Ishikawa (cell line): ENCODE results near the gene PDGFB.

Experiments used
- CEBPB ChIP-seq: IDR thresholded peaks from 2 replicates; pipeline ENCODE4 v1.6.1; 2012
- CREB1 ChIP-seq: IDR thresholded peaks from 2 replicates; pipeline ENCODE4 v1.6.1; 2012; ENCODE audit warnings: low read depth
- EGR1 ChIP-seq: IDR thresholded peaks from 2 replicates; pipeline ENCODE4 v1.6.1; 2012
- EP300 ChIP-seq: IDR thresholded peaks from 2 replicates; pipeline ENCODE4 v1.6.1; 2012; ENCODE audit warnings: borderline replicate concordance
- FOXM1 ChIP-seq: IDR thresholded peaks from 2 replicates; pipeline ENCODE4 v1.6.1; 2012; ENCODE audit warnings: low read depth, borderline replicate concordance
- NFIC ChIP-seq: IDR thresholded peaks from 2 replicates; pipeline ENCODE4 v1.6.1; 2012
- RAD21 ChIP-seq: IDR thresholded peaks from 2 replicates; pipeline ENCODE4 v1.6.1; 2012; ENCODE audit warnings: low read depth
- TAF1 ChIP-seq: IDR thresholded peaks from 2 replicates; pipeline ENCODE4 v1.6.1; 2012; ENCODE audit warnings: low read depth, mild to moderate bottlenecking
- TCF12 ChIP-seq: IDR thresholded peaks from 2 replicates; pipeline ENCODE4 v1.6.1; 2012; ENCODE audit warnings: low read depth
- TEAD4 ChIP-seq: IDR thresholded peaks from 2 replicates; pipeline ENCODE4 v1.6.1; 2012
- YY1 ChIP-seq: IDR thresholded peaks from 2 replicates; pipeline ENCODE4 v1.6.1; 2012; ENCODE audit warnings: low read depth
- ZBTB7A ChIP-seq: IDR thresholded peaks from 2 replicates; pipeline ENCODE4 v1.6.1; 2012; ENCODE audit warnings: low read depth
- TF ChIP-seq, protein P1 (sequence below): IDR thresholded peaks from 2 replicates; pipeline ENCODE4 v1.6.1; 2012; ENCODE audit warnings: low read depth, mild to moderate bottlenecking
- TF ChIP-seq, protein P2 (sequence below): IDR thresholded peaks from 2 replicates; pipeline ENCODE4 v1.6.1; 2012
- TF ChIP-seq, protein P3 (sequence below): IDR thresholded peaks from 2 replicates; pipeline ENCODE4 v1.6.1; 2012

The PDGFB gene

DNA sequence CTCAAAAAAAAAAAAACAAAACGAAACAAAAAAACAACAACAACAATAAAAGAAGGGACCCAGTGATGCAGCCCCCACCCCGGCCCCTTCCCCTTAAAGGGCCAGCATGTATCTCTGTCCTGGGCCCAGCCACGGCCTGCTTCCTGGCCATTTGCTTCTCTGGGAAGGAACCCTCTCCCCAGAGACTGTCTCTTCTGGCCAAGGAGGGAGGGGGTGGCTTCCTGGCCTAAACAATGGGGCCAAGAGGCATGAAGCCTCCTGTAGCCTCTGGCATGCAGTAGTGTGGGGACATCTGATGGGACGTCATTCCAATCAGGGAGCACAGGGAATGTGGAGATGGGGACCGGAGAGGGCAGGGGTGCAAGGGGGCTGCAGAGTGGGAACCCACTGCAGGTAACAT lies 25.5 kb upstream of the PDGFB start:
- TF ChIP-seq, protein P1, sequence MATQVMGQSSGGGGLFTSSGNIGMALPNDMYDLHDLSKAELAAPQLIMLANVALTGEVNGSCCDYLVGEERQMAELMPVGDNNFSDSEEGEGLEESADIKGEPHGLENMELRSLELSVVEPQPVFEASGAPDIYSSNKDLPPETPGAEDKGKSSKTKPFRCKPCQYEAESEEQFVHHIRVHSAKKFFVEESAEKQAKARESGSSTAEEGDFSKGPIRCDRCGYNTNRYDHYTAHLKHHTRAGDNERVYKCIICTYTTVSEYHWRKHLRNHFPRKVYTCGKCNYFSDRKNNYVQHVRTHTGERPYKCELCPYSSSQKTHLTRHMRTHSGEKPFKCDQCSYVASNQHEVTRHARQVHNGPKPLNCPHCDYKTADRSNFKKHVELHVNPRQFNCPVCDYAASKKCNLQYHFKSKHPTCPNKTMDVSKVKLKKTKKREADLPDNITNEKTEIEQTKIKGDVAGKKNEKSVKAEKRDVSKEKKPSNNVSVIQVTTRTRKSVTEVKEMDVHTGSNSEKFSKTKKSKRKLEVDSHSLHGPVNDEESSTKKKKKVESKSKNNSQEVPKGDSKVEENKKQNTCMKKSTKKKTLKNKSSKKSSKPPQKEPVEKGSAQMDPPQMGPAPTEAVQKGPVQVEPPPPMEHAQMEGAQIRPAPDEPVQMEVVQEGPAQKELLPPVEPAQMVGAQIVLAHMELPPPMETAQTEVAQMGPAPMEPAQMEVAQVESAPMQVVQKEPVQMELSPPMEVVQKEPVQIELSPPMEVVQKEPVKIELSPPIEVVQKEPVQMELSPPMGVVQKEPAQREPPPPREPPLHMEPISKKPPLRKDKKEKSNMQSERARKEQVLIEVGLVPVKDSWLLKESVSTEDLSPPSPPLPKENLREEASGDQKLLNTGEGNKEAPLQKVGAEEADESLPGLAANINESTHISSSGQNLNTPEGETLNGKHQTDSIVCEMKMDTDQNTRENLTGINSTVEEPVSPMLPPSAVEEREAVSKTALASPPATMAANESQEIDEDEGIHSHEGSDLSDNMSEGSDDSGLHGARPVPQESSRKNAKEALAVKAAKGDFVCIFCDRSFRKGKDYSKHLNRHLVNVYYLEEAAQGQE: no peak
- TF ChIP-seq TAF1 (no peak), RAD21 (no peak), YY1 (no peak), ZBTB7A (no peak), TCF12 (no peak), CREB1 (no peak), FOXM1 (no peak), EP300 (no peak), EGR1 (no peak), TEAD4 (no peak), NFIC (no peak), CEBPB (no peak)
- TF ChIP-seq, protein P2, sequence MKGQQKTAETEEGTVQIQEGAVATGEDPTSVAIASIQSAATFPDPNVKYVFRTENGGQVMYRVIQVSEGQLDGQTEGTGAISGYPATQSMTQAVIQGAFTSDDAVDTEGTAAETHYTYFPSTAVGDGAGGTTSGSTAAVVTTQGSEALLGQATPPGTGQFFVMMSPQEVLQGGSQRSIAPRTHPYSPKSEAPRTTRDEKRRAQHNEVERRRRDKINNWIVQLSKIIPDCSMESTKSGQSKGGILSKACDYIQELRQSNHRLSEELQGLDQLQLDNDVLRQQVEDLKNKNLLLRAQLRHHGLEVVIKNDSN: no peak
- TF ChIP-seq, protein P3, sequence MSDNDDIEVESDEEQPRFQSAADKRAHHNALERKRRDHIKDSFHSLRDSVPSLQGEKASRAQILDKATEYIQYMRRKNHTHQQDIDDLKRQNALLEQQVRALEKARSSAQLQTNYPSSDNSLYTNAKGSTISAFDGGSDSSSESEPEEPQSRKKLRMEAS: no peak

DNA sequence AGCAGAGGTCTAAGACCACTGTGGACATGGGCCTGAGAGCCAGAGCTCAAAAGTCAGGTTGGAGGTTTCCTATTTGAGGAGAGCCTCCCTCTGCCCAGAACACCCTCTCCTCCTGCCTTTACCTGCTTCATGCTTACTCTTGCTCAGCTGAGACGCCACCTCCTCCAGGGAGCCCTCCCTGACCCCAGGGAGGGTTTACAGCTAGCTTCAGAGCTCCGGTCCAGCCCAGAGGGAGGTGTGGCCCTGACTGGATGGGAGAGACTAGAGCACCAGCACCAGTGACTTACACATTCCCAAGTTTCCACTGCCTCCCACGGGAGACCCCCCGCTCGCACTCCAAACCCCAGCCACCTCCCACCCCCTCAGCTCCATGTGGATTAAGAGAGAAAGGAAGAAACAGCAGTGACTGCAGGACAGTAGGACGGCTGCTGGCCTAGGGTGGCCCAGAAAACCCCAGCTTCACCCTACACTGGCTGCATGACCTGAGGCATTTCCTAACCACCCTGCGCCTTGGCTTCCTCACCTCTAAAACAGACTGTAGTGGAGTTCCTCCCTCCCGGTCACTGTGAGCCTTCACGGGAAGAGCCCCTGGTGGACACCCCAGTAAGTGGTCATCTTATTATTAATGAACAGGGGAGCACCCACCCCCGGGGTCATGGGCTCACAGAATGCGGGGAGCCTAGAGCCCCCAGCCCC lies 24.5 kb upstream of the PDGFB start:
- TF ChIP-seq CEBPB (no peak), ZBTB7A (0 out of 2 replicates have a peak, but pooled peaks have one; percentile 10)

DNA sequence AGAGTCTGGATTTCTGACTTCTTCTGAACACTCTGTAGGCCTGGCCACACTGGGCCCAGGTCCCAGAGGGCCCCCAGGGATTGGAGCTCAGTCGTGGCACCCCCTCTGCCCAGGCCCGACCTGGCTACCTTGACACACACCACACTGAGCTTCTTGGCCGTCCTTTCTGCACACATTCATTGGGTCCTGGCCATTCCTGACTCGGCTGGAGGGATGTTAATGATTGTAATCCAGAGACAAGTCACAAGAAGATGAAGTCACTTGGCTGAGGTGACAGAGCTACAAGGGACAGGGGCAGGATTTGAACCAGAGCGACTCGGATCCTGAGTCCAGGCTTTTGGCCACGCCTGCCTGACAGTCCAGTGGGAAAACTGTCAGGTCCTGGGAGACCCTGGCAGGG lies 23.9 kb upstream of the PDGFB start:
- TF ChIP-seq, protein P1: no peak
- no peak for TF ChIP-seq TCF12
- TF ChIP-seq RAD21: no peak
- TF ChIP-seq CREB1: no peak
- TF ChIP-seq TAF1: no peak
- TF ChIP-seq CEBPB: no peak
- TF ChIP-seq EGR1: no peak
- no peak for TF ChIP-seq TEAD4
- TF ChIP-seq, protein P3: no peak
- no peak for TF ChIP-seq NFIC
- TF ChIP-seq YY1: no peak
- TF ChIP-seq, protein P2: no peak
- no peak for TF ChIP-seq ZBTB7A
- TF ChIP-seq EP300: no peak
- TF ChIP-seq FOXM1: no peak

DNA sequence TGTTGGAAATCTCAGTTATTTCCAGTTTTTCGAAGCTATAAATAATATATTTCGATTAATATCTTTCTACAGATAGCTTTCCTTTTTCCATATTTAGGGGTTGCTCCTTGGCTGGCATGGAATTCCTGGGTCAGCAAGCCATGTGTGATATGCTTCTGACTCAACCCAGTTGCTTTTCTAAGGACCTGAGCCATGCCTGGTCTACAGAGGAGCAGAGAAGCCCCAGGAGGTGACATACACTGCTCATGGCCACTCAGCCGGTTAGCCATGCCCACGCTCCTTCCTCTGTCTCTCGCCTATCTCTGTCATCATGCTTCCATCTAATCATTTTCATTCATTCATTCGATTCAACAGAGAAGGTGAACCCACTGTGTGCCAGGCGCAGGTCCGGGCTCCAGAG lies 23.2 kb upstream of the PDGFB start:
- TF ChIP-seq EP300 (no peak), EGR1 (no peak), CEBPB (no peak), RAD21 (no peak), NFIC (no peak), ZBTB7A (no peak), YY1 (no peak), TCF12 (no peak), TEAD4 (no peak), CREB1 (no peak), FOXM1 (no peak), TAF1 (no peak)
- TF ChIP-seq, protein P2: no peak
- TF ChIP-seq, protein P3: no peak
- TF ChIP-seq, protein P1: no peak
